Renal cortex interstitium (tissue), 11 donors: ENCODE data around the gene ADAMTS19. TPM values are rescaled to one million over a fixed set of nuclear protein-coding genes. Genes with fewer than 3 reads are reported as not detected.

Experiments used
- DNase-seq, 11 donors: peaks; one replicate each; pipeline ENCODE4 v3.0.0-alpha.2; 2013; ENCODE audit warnings: low read depth in 9 of 11, low spot score in 4 of 11; ENCODE audit errors: extremely low read depth in 1 of 11
- polyA plus RNA-seq, 3 donors: library from polyadenylated mRNA; unstranded; fragments of 120-200 nt; gene quantifications; one replicate each; pipeline ENCODE4 v1.2.1, GENCODE V29; 2013; ENCODE audit not compliant: insufficient read length in 3 of 3

The ADAMTS19 gene
- polyA plus RNA-seq, 3 donors = 5.6 to 6.4 (median 5.8) TPM

DNA sequence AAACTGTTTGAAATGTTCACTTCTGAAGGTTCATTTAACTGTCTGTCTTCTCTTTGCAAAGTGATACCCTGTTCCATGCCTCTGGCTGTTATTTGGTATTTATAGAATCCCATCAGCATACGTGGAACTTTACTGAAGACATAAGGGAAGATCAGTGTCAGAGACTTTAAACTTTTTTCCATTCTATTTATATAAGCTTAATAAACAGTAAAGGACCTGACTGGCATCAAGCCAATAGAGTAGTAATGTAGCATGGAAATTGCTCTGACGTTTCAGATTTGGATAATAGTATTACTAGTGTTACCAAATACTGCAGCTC lies 192.9 kb downstream of the ADAMTS19 start:
- no peak for DNase-seq

DNA sequence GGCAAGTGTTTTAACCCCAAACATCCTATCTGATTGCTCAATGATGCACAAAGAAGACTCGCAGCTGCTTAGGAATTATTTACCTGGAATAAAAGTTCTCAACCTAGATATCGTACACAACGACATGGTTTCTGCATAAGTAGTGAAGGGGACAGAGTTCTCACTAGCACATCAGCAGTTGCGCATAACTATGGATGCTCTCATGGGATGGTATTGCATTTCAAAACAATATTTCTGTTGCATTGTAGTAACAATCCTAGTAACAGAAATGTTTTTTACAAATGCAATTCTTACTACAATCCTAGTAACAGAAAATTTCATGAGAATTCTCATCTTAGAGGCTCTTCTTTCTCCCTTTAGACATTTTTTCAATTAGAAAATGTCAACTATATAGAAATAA lies 193.3 kb downstream of the ADAMTS19 start:
- DNase-seq = no peak

DNA sequence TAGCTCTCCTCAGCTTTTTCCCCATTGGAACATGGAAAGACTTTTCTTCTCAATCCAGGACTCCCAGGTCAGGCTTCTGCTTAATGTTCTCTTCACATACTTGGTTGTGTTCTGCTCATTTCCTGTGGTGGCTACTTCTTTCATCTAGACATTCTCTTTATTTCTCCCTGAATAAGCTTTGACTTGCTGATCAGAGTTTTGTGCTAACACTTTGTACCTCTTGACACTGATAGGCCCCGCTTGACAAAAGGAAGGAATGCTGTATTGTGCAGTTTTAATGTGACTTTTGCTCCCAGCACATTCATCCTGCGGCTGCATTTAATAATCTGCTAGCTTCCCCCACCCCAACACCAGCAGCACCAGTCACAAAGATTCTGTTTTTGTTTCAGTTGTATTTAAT lies 196.9 kb downstream of the ADAMTS19 start:
- DNase-seq = no peak

DNA sequence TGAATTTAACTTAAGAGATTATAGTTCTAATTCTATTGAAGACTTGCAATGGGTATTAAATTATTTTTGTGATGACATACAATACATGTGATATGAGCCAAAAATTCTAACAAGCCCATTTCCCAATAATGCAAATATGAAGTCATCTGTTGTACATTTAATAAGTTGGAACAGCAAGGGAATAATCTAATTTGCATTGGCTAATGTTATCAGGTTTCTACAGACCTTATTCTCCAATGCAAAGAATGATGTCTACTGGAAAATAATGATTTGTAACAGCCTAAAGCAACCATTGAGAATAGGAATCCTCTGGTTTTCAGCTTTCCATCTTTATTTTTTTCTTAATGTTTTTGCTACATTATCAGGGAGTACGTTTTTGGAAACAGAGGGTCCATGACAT lies 198.7 kb downstream of the ADAMTS19 start:
- DNase-seq = no peak

DNA sequence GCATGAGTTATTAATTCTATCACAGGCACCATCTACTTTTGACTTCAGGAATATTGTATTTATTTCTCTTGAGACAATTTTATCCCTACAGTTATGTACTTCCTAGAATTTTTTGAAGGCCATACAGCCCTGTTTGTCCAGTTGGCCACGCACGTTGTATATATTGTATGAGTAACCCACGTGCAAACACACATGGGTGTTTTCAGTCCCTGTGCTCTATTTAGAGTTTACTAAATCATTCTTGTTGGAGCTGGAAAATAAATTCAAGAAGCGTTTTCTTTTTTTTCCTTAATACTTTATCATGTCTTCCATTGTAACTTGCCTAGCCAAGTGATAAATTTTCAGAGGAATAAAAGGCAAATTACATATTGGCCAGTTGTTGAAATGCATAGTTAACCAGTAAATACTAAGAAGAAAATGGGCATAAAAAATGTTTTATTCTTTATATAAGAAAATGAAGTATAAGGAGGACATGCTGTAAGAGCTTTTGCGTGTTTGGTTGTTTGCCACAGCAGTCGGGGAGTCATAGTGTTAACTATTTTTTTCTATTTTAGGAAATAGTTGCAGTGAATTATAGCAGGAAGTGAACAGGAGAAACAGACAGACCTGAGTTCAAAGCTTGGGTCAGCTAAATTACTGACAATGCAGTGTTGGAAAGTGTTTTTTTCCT lies 201.4 kb downstream of the ADAMTS19 start:
- no peak for DNase-seq

DNA sequence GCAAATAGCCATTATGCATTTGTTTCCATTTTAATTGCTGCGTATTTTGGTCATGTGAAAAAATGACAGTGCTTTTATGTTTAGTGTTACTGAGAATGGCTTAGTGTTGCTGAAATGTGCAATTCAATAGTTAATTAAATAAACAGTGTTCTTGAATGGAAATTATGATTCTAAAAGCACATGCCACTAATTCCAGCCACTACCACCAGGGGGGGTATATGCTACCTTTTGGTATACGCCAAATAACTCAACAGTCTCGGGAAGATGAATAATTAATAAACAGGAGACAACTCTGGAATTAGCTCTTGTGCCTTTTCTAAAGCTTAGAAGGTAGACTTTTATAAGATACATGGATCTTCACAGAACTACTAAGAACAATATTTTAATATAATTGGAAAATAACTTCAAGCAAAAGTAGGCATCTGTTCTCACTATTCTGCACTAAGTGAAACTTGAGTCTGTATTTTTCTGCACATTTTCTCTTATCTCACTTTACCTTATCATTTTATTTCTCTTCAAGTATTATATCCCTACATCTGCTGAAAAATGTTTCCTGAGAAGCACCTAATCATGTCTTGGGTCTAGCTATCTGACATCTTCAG lies 204.3 kb downstream of the ADAMTS19 start:
- DNase-seq = peak in 4 of 11 donors; percentile 1 to 8 (median 4)

DNA sequence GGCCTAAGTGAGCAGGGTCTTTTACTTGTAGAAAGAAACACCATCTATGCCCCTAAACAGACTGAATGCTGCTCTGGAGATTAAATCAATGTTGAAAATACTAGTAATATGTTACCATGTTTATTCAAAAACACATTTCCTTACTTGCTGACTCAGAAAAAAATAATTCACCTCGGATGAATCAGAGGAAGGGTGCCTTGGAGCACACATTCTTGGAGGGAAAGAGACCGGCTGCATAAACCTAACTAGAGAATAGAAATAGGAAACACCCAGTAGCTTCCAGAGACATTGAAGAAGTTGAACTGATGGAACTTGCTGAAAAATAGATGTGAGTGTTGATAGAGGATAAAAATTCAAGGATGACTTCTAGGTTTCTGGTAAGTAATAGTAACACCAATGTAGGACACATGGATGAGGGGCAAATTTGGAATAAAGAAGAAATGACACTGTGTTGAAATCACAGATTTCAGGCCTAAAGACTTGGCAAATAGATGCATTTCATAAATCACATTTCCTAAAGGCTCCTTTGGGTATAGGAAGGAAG lies 210.9 kb downstream of the ADAMTS19 start:
- DNase-seq = no peak

DNA sequence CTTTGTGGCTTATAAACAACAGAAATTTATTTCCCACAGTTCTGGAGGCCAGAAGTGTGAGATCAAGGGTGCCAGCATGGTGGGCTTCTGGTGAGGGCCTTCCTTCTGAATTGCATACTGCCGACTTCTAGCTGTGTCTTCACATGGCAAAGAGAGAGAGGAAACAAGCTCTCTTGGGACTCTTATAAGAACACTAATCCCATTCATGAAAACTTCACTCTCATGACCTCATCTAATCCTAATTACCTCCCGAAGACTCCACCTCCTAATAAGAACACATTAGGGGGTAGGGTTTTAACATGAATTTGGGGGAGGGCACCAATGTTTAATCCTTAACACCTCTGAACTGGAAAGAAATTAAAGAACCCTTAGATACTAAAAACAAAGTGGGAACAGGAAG lies 211.9 kb downstream of the ADAMTS19 start:
- no peak for DNase-seq

DNA sequence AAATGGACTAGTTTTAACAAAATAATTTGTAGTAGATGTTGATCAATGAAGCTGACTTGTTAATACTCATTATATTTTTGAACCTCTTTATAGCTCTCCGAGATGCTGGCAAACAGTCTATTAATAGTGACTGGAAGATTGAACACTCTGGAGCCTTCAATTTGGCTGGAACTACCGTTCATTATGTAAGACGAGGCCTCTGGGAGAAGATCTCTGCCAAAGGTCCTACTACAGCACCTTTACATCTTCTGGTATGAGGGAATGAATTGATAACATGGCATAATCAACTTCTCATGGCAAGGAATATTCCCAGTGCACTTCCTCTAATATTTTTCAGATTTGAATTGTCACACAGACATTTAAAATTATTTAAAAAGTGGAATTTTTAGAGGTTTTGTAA lies 219.6 kb downstream of the ADAMTS19 start:
- no peak for DNase-seq

DNA sequence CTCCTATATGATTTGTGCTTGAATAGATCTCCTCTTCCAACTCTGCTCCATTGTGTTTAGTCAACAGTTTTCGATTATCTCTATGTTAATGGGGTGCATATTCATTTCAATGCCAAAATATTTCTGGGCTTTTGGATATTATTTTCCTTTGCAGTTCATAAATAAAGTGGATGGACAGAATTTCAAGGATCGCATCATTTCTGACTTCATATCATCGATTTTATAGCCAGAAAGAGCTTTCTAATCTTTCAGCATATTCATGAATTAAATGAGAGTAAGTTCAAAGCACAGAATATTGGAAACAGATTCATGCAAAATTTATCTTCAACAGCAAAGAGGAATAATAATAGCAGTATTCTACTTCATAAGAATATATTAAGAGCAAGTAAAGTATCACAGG lies 227.8 kb downstream of the ADAMTS19 start:
- no peak for DNase-seq

DNA sequence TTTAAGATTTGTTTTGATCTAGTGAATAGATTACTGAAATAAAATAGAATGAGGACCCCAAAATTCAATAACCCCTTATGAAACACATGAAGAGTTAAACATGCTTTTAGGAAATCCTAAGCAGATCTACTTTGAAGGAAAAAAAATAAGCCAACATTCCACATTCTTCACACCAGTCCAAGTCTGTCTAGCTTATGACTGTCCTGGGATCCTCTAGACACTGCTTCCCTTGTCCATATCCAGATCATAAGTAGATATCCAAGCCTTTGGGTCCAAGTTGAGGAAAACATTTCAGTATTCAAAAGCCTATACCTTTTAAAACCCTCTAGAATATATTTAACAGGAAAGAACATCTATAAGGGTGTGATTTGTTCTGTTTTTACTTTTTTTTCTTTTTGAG lies 228.9 kb downstream of the ADAMTS19 start:
- DNase-seq = no peak

DNA sequence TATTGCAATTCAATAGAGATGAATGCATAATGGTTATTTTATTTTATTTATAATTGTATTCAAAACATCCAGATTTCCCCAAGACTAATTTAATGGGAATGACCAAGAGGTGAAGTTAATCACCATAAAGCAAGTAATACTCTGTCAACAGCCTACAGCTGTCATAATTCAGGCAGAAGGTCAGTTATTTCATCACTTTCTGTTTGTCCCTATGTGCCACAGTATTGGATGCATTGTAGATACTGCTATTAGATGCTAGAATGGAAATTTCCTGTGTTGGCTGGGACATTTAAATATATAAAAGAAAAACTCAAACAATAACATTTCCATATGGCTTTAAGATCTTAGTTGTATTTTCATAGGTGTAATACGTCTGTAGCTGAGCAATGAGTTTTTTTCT lies 231.1 kb downstream of the ADAMTS19 start:
- DNase-seq = no peak

DNA sequence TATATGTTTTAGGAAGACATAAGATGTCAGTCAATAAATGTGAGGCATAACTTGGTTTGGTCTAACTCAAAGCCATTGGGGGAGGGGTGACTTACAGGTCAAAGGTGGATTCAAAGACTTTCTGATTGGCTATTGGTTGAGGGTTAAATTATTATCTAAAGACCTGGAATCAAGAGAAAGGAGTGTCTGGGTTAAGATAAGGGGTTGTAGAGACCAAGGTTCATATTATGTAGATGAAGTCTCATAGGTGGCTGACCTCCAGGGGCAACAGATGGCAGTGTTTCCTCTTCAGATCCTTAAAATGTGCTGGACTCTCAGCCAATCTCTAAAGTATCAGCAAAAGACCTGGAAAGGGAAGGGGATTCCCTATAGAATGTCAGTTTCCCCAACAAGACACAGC lies 236.5 kb downstream of the ADAMTS19 start:
- DNase-seq = no peak

DNA sequence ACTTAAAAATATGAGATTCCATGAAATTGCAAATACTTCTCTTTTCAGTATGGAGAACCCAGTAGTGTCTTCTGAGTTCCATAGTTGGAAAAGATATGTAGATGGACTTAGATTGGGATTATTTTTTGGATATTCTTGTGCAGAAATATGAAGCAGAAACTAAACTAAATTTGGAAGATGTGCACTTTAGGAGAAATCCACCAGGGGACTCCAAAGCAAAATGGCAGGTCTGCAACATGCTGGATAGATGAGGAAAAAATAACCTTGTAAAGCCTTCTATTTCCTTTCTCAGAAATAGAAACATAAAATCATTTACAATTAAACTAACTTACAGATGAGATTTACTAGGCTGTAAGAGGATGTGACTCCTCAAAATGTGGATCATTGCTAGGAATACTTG lies 238.6 kb downstream of the ADAMTS19 start:
- no peak for DNase-seq

DNA sequence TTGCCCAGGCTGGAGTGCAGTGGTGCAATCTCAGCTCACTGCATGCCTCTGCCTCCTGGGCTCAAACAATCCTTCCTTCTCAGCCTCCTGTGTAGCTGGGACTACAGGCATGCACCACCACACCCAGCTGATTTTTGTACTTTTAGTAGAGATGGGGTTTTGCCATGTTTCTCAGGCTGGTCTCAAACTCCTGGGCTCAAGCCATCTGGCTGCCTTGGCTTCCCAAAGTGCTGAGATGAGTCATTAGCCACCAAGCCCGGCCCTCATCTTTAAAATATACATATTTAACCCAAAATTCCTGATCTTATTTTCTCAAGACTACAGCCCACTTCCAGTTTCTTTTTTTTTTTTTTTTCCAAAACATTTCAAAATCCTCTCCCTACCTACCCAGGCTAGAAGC lies 256.1 kb downstream of the ADAMTS19 start:
- no peak for DNase-seq

DNA sequence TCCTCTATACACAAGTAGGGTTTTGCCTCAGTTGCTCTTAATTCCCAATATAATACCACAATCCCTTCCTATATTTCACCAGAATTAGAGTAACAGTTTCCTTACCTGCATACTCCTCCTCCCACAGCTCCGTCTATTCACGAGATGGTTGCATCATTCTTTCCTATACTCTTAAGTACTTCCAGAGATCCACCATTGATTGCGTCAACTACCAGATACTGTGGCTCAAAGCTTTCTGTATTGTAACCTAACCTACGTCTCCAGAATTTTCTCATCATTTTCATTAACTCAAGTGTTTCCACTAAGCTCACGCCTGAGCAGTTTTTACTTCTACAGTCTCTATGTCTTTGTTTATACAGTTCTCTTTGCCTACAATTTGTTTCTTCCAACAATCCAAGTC lies 256.6 kb downstream of the ADAMTS19 start:
- DNase-seq = no peak

DNA sequence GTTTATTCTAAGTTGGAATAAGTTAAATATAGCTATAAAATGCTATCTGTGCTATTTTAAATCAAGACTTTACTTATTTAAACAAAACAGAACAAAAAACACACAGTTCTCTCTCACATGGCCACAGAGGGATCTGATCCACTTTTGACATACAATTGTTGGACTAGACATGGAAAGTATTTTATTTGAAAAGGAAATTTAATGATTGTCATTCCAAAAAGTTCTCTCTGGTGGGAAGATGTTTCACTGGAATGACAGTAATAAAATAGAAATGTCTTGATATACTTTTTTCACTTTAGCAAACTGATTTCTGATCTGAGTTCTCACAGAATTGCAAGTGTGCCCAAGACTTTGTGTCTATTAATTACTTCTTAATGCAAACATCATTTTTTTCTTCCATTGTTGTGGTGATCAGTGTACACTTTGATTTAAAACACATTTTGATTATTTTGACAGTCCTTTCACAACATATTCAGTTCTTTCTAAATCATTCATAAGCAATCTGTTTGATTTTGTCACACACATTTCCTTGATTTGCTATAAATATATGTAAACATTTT lies 257.7 kb downstream of the ADAMTS19 start:
- no peak for DNase-seq

DNA sequence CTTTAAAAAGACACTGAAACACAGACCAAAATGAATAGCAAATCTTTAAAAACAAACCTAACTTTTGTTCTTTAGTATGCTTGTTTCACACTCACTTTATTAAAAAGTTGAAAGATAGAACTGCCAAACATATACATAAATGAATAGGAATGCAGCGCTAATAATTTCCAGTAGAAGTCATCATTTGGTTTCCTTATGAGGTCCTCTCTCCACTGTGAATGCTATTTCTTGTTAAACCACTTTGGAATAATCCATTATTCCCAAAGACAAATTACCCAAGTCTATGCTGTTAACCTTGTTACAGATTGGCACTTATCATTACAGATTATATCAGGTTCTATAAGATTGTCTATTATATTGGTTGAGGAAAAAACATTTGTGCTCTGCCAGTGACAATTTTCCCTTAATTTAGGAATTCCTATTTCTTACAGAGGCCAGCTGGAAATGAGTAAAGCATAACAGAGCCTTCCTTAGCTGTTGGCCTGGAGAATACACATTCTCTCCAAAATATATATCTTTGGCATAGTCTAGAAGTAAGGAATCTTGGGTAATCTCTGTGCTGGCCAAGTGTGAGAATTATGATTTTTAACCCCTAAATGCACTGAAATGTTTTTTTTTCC lies 258.5 kb downstream of the ADAMTS19 start:
- peak in 4 of 11 donors; percentile 8 to 18 (median 16) for DNase-seq

DNA sequence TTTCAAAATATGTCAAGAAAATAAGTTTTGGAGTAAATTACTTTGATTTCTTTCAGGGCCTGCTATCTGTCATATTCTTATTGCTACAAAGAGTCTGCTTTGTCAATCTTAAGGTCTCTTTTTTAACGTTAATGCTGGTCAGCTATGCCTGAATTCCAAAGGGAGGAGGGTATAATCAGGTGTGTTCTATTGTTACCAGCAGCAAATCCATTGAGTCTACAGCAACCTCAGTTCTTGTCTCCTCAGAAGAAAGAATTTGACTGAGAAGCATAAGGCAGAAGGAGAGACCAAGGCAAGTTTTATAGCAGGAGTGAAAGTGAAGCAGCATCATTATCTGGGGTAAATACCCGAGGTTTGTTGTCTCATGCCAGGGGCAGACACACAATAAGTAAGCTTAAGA lies 264.1 kb downstream of the ADAMTS19 start:
- DNase-seq = no peak

DNA sequence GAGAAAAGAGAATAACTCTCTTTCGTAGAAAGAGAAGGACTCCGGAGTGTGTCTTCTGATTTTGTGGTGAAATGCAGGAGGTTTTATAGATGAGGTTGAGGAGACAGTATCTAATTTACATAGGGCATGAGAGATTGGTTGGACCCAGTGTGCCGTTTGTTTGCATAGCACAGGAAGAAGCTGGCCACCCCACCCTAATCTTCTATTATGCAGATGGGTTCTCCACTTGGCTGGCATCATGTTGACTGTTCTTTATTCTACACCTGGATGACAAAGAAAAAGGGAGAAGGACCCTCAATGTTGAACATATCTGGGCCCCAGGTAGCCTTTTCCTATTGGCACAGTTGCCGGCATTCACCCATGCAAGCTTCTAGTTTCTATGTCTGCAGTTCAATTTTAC lies 264.5 kb downstream of the ADAMTS19 start:
- DNase-seq = no peak
